SU-DHL-6 (cell line): ENCODE measurements around the gene SDK1.

ENCODE experiments used
- H2AFZ ChIP-seq: fragments of 200-600 bp; sonication (generic); 2 replicates; pipeline ENCODE4 v1.6.1; 2014; ENCODE audit warnings: low read depth, mild to moderate bottlenecking, moderate library complexity, mixed read lengths, antibody characterized with exemption, low read length; ENCODE audit not compliant: severe bottlenecking
- H3F3A ChIP-seq: fragments of 200-600 bp; shearing (Covaris generic); 2 replicates; pipeline ENCODE4 v1.6.0; 2016; ENCODE audit warnings: antibody characterized with exemption, mild to moderate bottlenecking; ENCODE audit not compliant: insufficient read depth
- H3K27ac ChIP-seq: fragments of 200-600 bp; sonication (generic); 2 replicates; pipeline ENCODE4 v1.5.1; 2016; ENCODE audit warnings: low read depth, mild to moderate bottlenecking, low read length, moderate library complexity, mixed read lengths
- H3K27me3 ChIP-seq: fragments of 200-600 bp; sonication (generic), shearing (Covaris generic); 2 replicates; pipeline ENCODE4 v1.6.0; 2014; ENCODE audit warnings: mild to moderate bottlenecking, low read length
- H3K36me3 ChIP-seq: fragments of 200-600 bp; sonication (generic); 2 replicates; pipeline ENCODE4 v1.6.1; 2014; ENCODE audit warnings: mild to moderate bottlenecking, low read length, mixed read lengths
- H3K4me2 ChIP-seq: fragments of 300-600, 200-600 bp; shearing (Covaris generic), sonication (generic); 2 replicates; pipeline ENCODE4 v1.6.0; 2014; ENCODE audit warnings: low read length, low read depth, mild to moderate bottlenecking; ENCODE audit not compliant: poor library complexity, severe bottlenecking
- H3K4me3 ChIP-seq: fragments of 200-600 bp; sonication (generic); 2 replicates; pipeline ENCODE4 v1.5.1; 2014; ENCODE audit warnings: antibody characterized with exemption, low read length, mild to moderate bottlenecking, mixed read lengths; ENCODE audit not compliant: insufficient read depth, poor library complexity, severe bottlenecking
- H3K79me2 ChIP-seq: fragments of 200-600 bp; sonication (generic); 2 replicates; pipeline ENCODE4 v1.6.1; 2014; ENCODE audit warnings: mild to moderate bottlenecking, low read length, moderate library complexity; ENCODE audit not compliant: insufficient read depth
- H3K9ac ChIP-seq: fragments of 200-600 bp; sonication (generic); 2 replicates; pipeline ENCODE4 v1.7.0; 2014; ENCODE audit warnings: mild to moderate bottlenecking, low read length
- H3K9me2 ChIP-seq: fragments of 200-600 bp; sonication (generic); replicated peaks from 2 replicates; pipeline ENCODE4 v1.6.1; 2014; ENCODE audit warnings: low read length; ENCODE audit not compliant: insufficient read depth
- H3K9me3 ChIP-seq: fragments of 200-600 bp; sonication (generic); 2 replicates; pipeline ENCODE4 v1.6.1; 2014; ENCODE audit warnings: low read length, mixed read lengths; ENCODE audit not compliant: insufficient read depth
- H4K20me1 ChIP-seq: fragments of 200-600 bp; sonication (generic); 2 replicates; pipeline ENCODE4 v1.6.1; 2014; ENCODE audit warnings: low read depth, mild to moderate bottlenecking, antibody characterized with exemption, low read length, moderate library complexity, mixed read lengths
- EZH2phosphoT487 ChIP-seq: fragments of 200-600 bp; sonication (generic), shearing (Covaris generic); conservative IDR thresholded peaks from 2 replicates; pipeline ENCODE4 v1.6.1; 2018; ENCODE audit warnings: mild to moderate bottlenecking, antibody characterized with exemption, low read length, moderate library complexity, mixed read lengths
- TF ChIP-seq, protein P1 (sequence below): fragments of 200-600 bp; sonication (generic); IDR thresholded peaks from one replicate; pipeline ENCODE4 v1.5.1; 2017; ENCODE audit warnings: antibody characterized with exemption, mild to moderate bottlenecking, low read length, moderate library complexity; ENCODE audit not compliant: insufficient read depth, poor library complexity, severe bottlenecking

Gene SDK1

GRCh38 chr7:4069268-4070095 lies 768.4 kb downstream of the SDK1 start:
- no peaks in the 10 kb centered on the region for H3K9me3 ChIP-seq
- no peak overlapping the region for H3K27ac ChIP-seq
- no peaks in the 10 kb centered on the region for H3K9me2 ChIP-seq
- no peak overlapping the region for H3K4me2 ChIP-seq
- no peak overlapping the region for H2AFZ ChIP-seq
- H3K4me3 ChIP-seq, result no peak overlapping the region
- TF ChIP-seq EZH2phosphoT487, result no peak
- TF ChIP-seq, protein P1, sequence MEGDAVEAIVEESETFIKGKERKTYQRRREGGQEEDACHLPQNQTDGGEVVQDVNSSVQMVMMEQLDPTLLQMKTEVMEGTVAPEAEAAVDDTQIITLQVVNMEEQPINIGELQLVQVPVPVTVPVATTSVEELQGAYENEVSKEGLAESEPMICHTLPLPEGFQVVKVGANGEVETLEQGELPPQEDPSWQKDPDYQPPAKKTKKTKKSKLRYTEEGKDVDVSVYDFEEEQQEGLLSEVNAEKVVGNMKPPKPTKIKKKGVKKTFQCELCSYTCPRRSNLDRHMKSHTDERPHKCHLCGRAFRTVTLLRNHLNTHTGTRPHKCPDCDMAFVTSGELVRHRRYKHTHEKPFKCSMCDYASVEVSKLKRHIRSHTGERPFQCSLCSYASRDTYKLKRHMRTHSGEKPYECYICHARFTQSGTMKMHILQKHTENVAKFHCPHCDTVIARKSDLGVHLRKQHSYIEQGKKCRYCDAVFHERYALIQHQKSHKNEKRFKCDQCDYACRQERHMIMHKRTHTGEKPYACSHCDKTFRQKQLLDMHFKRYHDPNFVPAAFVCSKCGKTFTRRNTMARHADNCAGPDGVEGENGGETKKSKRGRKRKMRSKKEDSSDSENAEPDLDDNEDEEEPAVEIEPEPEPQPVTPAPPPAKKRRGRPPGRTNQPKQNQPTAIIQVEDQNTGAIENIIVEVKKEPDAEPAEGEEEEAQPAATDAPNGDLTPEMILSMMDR, result no peak
- H3K9ac ChIP-seq, result no peak overlapping the region
- H4K20me1 ChIP-seq, result no peaks in the 10 kb centered on the region
- H3K36me3 ChIP-seq, result no peaks in the 10 kb centered on the region
- H3F3A ChIP-seq, result no peaks in the 10 kb centered on the region
- H3K79me2 ChIP-seq, result no peaks in the 10 kb centered on the region
- H3K27me3 ChIP-seq, result no peaks in the 10 kb centered on the region

DNA sequence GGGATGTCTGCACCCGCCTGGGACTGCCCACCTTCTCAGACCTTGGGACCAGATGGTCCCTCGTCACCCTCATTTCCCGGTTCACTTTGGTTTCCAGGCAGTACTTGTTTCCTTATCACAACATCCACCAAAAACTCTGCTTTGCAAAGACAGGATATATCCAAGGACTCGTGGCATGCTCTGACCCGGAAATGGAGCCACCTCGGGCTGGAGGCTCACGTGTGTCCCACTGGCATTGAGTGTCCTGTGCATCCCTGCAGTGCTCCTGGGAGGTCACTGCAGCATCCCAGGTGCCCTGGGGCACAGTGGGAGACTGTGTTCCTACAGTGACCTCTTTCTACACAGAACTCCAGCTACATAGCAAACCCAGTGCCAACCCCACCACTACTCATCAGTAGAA lies 769.2 kb downstream of the SDK1 start:
- H4K20me1 ChIP-seq, result no peaks in the 10 kb centered on the region
- no peaks in the 10 kb centered on the region for H3K79me2 ChIP-seq
- no peaks in the 10 kb centered on the region for H3K36me3 ChIP-seq
- TF ChIP-seq, protein P1, result no peak
- no peak for TF ChIP-seq EZH2phosphoT487
- no peaks in the 10 kb centered on the region for H3K9me3 ChIP-seq
- no peak overlapping the region for H3K4me3 ChIP-seq
- no peaks in the 10 kb centered on the region for H3K9me2 ChIP-seq
- no peaks in the 10 kb centered on the region for H3K27me3 ChIP-seq
- no peak overlapping the region for H3K27ac ChIP-seq
- H2AFZ ChIP-seq, result no peak overlapping the region
- H3K4me2 ChIP-seq, result no peak overlapping the region
- H3K9ac ChIP-seq, result no peak overlapping the region
- no peaks in the 10 kb centered on the region for H3F3A ChIP-seq

DNA sequence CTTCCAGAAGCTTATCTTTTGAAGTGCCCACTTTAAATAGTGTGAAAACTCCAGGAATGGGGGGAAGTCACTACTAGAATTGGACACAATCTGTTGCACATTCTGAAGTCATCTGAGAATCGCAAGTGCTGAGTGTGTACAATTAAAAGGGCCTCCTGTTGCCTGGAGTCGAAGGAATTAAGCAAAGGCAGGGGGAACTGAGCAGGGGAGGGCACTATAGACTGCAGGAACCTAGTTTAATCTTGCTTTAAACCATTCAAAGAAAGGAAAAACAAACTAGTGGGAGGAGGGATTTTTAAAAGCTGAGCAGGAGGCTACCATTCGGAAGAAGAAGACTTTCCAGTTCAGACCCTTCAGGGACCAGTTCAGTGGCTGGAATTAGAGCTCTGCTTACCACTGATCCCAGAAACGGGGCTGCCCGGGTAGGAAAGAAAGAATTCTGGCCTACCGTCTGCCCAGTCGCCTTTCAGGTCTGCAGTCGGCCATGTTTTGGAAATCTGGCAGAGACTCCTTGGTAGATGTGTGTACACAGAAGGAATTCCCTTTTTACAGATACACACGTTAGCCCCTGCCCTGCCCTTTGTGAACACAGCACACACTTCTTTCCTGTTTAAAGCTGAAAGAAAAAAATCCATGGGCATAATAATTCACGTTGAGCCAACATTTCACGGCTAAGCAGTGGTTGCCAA lies 770.5 kb downstream of the SDK1 start:
- Histone ChIP-seq H3K4me2 (no peak overlapping the region), H3K79me2 (no peaks in the 10 kb centered on the region), H3K9me2 (no peaks in the 10 kb centered on the region), H3K27ac (no peak overlapping the region), H3F3A (no peaks in the 10 kb centered on the region), H3K27me3 (no peaks in the 10 kb centered on the region), H3K9ac (no peak overlapping the region), H3K4me3 (no peak overlapping the region), H3K9me3 (no peaks in the 10 kb centered on the region), H3K36me3 (no peaks in the 10 kb centered on the region), H4K20me1 (no peaks in the 10 kb centered on the region), H2AFZ (no peak overlapping the region)
- TF ChIP-seq, protein P1, result no peak
- no peak for TF ChIP-seq EZH2phosphoT487
